ENCODE data around the gene CACNA1G.

Gene CACNA1G

GRCh38 chr17:50575581-50576210 lies 15.2 kb downstream of the CACNA1G start:
- Histone ChIP-seq H3K27ac (ENCODE audit: low read depth, low read length) (no peak overlapping the region), H3K9me3 (ENCODE audit: control insufficient read depth in 1 of 2, low read length in 2 of 2) (no peaks in the 10 kb centered on the region), H3K36me3 (ENCODE audit: control insufficient read depth in 1 of 2, insufficient read depth in 2 of 2, low read length in 2 of 2) (no peaks in the 10 kb centered on the region), H3K4me3 (ENCODE audit: low read depth in 1 of 2, low read length in 2 of 2) (no peak overlapping the region), H3K27me3 (ENCODE audit: control insufficient read depth in 1 of 2, insufficient read depth in 2 of 2, low read length in 2 of 2) (peaks cover 0 to 12% of the 10 kb centered on the region in 2 donors), H3K9ac (ENCODE audit: low read depth in 1 of 2, low read length in 2 of 2) (no peak overlapping the region), H3K4me1 (ENCODE audit: control insufficient read depth in 1 of 2, insufficient read depth in 2 of 2, low read length in 2 of 2) (no peaks in the 10 kb centered on the region)

DNA sequence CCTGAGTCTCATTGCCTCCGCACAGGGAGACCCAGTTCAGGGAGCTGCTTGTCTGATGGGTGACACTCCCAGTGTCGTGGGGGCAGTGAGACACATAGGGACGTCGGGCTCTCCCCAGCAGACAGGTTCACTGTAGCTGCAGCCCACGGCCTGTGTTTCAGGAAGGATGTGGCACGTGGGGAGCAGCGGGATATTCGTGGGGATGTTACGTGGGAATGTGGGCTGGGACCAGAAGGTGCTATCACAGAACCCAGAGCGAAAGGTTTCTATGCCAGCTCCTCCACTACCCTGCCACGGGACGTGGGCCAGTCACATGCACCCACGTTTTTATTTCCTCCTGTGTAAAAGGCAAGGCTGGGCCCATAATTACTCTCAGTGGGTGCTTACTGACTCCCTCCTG lies 16.3 kb downstream of the CACNA1G start:
- Histone ChIP-seq H3K4me3 (ENCODE audit: low read depth in 1 of 2, low read length in 2 of 2) (no peak overlapping the region), H3K9me3 (ENCODE audit: control insufficient read depth in 1 of 2, low read length in 2 of 2) (no peaks in the 10 kb centered on the region), H3K9ac (ENCODE audit: low read depth in 1 of 2, low read length in 2 of 2) (no peak overlapping the region), H3K36me3 (ENCODE audit: control insufficient read depth in 1 of 2, insufficient read depth in 2 of 2, low read length in 2 of 2) (no peaks in the 10 kb centered on the region), H3K27me3 (ENCODE audit: control insufficient read depth in 1 of 2, insufficient read depth in 2 of 2, low read length in 2 of 2) (peaks cover 0 to 12% of the 10 kb centered on the region in 2 donors), H3K4me1 (ENCODE audit: control insufficient read depth in 1 of 2, insufficient read depth in 2 of 2, low read length in 2 of 2) (no peaks in the 10 kb centered on the region), H3K27ac (ENCODE audit: low read depth, low read length) (no peak overlapping the region)

- H3K4me3 ChIP-seq (ENCODE audit: low read depth in 1 of 2, low read length in 2 of 2) = no peak overlapping the region
- no peaks in the 10 kb centered on the region for H3K9me3 ChIP-seq (ENCODE audit: control insufficient read depth in 1 of 2, low read length in 2 of 2)
- no peak overlapping the region for H3K27ac ChIP-seq (ENCODE audit: low read depth, low read length)
- no peaks in the 10 kb centered on the region for H3K4me1 ChIP-seq (ENCODE audit: control insufficient read depth in 1 of 2, insufficient read depth in 2 of 2, low read length in 2 of 2)
- peaks cover 0 to 12% of the 10 kb centered on the region in 2 donors for H3K27me3 ChIP-seq (ENCODE audit: control insufficient read depth in 1 of 2, insufficient read depth in 2 of 2, low read length in 2 of 2)
- no peaks in the 10 kb centered on the region for H3K36me3 ChIP-seq (ENCODE audit: control insufficient read depth in 1 of 2, insufficient read depth in 2 of 2, low read length in 2 of 2)
- H3K9ac ChIP-seq (ENCODE audit: low read depth in 1 of 2, low read length in 2 of 2) = no peak overlapping the region
These were observed 17.0 kb downstream of the CACNA1G start for GRCh38 chr17:50577451-50577954.

DNA sequence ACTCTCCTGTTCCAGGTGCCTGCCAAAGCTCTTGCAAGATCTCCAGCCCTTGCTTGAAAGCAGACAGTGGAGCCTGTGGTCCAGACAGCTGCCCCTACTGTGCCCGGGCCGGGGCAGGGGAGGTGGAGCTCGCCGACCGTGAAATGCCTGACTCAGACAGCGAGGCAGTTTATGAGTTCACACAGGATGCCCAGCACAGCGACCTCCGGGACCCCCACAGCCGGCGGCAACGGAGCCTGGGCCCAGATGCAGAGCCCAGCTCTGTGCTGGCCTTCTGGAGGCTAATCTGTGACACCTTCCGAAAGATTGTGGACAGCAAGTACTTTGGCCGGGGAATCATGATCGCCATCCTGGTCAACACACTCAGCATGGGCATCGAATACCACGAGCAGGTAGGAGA lies 17.7 kb downstream of the CACNA1G start:
- Histone ChIP-seq H3K9ac (ENCODE audit: low read depth in 1 of 2, low read length in 2 of 2) (no peak overlapping the region), H3K36me3 (ENCODE audit: control insufficient read depth in 1 of 2, insufficient read depth in 2 of 2, low read length in 2 of 2) (no peaks in the 10 kb centered on the region), H3K4me1 (ENCODE audit: control insufficient read depth in 1 of 2, insufficient read depth in 2 of 2, low read length in 2 of 2) (no peaks in the 10 kb centered on the region), H3K27me3 (ENCODE audit: control insufficient read depth in 1 of 2, insufficient read depth in 2 of 2, low read length in 2 of 2) (peaks cover 0 to 12% of the 10 kb centered on the region in 2 donors), H3K27ac (ENCODE audit: low read depth, low read length) (no peak overlapping the region), H3K4me3 (ENCODE audit: low read depth in 1 of 2, low read length in 2 of 2) (no peak overlapping the region), H3K9me3 (ENCODE audit: control insufficient read depth in 1 of 2, low read length in 2 of 2) (no peaks in the 10 kb centered on the region)

DNA sequence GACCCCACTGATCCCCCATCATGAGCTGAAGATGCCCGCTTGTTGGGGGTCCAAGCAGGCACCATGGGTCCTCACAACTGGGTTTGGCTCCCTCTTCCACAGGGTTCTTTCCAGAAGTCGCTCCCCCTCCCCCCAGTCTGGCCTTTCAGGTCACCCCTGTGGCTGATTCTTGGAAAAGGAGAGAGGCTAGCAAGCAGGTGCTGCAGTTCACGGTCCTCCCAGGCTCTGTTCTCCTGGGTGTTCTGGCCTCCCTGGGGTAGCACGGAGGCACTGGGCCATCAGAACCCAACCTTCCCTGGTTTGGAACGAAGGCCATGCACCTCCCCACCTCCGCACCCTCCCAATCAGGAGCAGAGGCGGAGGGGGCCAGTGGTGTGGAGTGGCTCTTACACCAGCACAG lies 18.9 kb downstream of the CACNA1G start:
- no peak overlapping the region for H3K4me3 ChIP-seq (ENCODE audit: low read depth in 1 of 2, low read length in 2 of 2)
- peaks cover 0 to 12% of the 10 kb centered on the region in 2 donors for H3K27me3 ChIP-seq (ENCODE audit: control insufficient read depth in 1 of 2, insufficient read depth in 2 of 2, low read length in 2 of 2)
- no peaks in the 10 kb centered on the region for H3K4me1 ChIP-seq (ENCODE audit: control insufficient read depth in 1 of 2, insufficient read depth in 2 of 2, low read length in 2 of 2)
- H3K36me3 ChIP-seq (ENCODE audit: control insufficient read depth in 1 of 2, insufficient read depth in 2 of 2, low read length in 2 of 2) = no peaks in the 10 kb centered on the region
- no peak overlapping the region for H3K9ac ChIP-seq (ENCODE audit: low read depth in 1 of 2, low read length in 2 of 2)
- no peaks in the 10 kb centered on the region for H3K9me3 ChIP-seq (ENCODE audit: control insufficient read depth in 1 of 2, low read length in 2 of 2)
- no peak overlapping the region for H3K27ac ChIP-seq (ENCODE audit: low read depth, low read length)

DNA sequence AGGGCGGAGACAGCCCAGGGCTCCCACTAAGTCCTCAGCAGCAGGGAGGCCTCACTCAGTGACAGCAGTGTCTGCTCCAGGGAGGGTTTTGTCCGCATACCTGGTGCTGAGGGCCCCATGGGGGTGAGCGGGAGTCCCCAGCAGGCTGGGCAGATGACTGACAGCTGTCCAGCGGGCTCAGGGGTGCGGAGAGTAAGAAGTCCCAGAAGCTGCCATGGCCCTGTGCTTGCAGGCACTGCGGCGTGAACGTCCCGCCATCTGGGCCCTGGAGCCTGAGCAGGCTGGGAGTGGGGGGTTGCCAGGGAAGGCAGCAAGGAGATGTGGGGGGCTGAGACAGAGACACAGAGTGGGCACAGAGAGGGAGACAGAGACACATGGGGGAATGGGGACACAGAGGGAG lies 20.1 kb downstream of the CACNA1G start:
- no peak overlapping the region for H3K9ac ChIP-seq (ENCODE audit: low read depth in 1 of 2, low read length in 2 of 2)
- peaks cover 0 to 12% of the 10 kb centered on the region in 2 donors for H3K27me3 ChIP-seq (ENCODE audit: control insufficient read depth in 1 of 2, insufficient read depth in 2 of 2, low read length in 2 of 2)
- H3K27ac ChIP-seq (ENCODE audit: low read depth, low read length) = no peak overlapping the region
- H3K36me3 ChIP-seq (ENCODE audit: control insufficient read depth in 1 of 2, insufficient read depth in 2 of 2, low read length in 2 of 2) = no peaks in the 10 kb centered on the region
- H3K9me3 ChIP-seq (ENCODE audit: control insufficient read depth in 1 of 2, low read length in 2 of 2) = no peaks in the 10 kb centered on the region
- no peaks in the 10 kb centered on the region for H3K4me1 ChIP-seq (ENCODE audit: control insufficient read depth in 1 of 2, insufficient read depth in 2 of 2, low read length in 2 of 2)
- H3K4me3 ChIP-seq (ENCODE audit: low read depth in 1 of 2, low read length in 2 of 2) = no peak overlapping the region

- Histone ChIP-seq H3K36me3 (ENCODE audit: control insufficient read depth in 1 of 2, insufficient read depth in 2 of 2, low read length in 2 of 2) (no peaks in the 10 kb centered on the region), H3K27me3 (ENCODE audit: control insufficient read depth in 1 of 2, insufficient read depth in 2 of 2, low read length in 2 of 2) (peaks cover 0 to 12% of the 10 kb centered on the region in 2 donors), H3K9ac (ENCODE audit: low read depth in 1 of 2, low read length in 2 of 2) (no peak overlapping the region), H3K9me3 (ENCODE audit: control insufficient read depth in 1 of 2, low read length in 2 of 2) (no peaks in the 10 kb centered on the region), H3K27ac (ENCODE audit: low read depth, low read length) (no peak overlapping the region), H3K4me1 (ENCODE audit: control insufficient read depth in 1 of 2, insufficient read depth in 2 of 2, low read length in 2 of 2) (no peaks in the 10 kb centered on the region), H3K4me3 (ENCODE audit: low read depth in 1 of 2, low read length in 2 of 2) (no peak overlapping the region)
These were observed 20.8 kb downstream of the CACNA1G start for GRCh38 chr17:50581316-50581715.

- Histone ChIP-seq H3K4me1 (ENCODE audit: control insufficient read depth in 1 of 2, insufficient read depth in 2 of 2, low read length in 2 of 2) (no peaks in the 10 kb centered on the region), H3K36me3 (ENCODE audit: control insufficient read depth in 1 of 2, insufficient read depth in 2 of 2, low read length in 2 of 2) (no peaks in the 10 kb centered on the region), H3K27ac (ENCODE audit: low read depth, low read length) (no peak overlapping the region), H3K9me3 (ENCODE audit: control insufficient read depth in 1 of 2, low read length in 2 of 2) (no peaks in the 10 kb centered on the region), H3K27me3 (ENCODE audit: control insufficient read depth in 1 of 2, insufficient read depth in 2 of 2, low read length in 2 of 2) (peaks cover 0 to 7% of the 10 kb centered on the region in 2 donors), H3K9ac (ENCODE audit: low read depth in 1 of 2, low read length in 2 of 2) (no peak overlapping the region), H3K4me3 (ENCODE audit: low read depth in 1 of 2, low read length in 2 of 2) (no peak overlapping the region)
These were observed 22.2 kb downstream of the CACNA1G start for GRCh38 chr17:50582741-50583140.

DNA sequence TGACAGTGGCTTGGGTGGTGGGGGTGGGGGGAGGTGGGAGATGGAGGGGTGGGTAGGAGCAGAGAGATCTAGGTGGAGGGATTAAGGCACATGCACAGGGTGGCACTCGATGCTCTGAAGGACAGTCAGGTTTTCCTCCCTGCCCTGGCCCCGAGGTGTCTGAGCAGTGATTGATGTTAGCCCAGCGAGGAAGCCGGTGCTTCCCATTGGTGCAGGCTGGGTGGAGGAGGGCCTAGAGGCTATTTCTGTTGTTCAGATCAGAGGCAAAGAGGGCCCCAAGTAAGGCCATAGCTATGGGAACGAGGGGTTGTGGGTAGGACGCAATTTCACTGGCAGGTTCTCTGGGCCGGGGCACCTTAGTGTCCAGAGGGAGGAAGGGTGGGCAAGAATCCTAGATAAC lies 23.1 kb downstream of the CACNA1G start:
- Histone ChIP-seq H3K9me3 (ENCODE audit: control insufficient read depth in 1 of 2, low read length in 2 of 2) (no peaks in the 10 kb centered on the region), H3K9ac (ENCODE audit: low read depth in 1 of 2, low read length in 2 of 2) (no peak overlapping the region), H3K4me3 (ENCODE audit: low read depth in 1 of 2, low read length in 2 of 2) (no peak overlapping the region), H3K36me3 (ENCODE audit: control insufficient read depth in 1 of 2, insufficient read depth in 2 of 2, low read length in 2 of 2) (no peaks in the 10 kb centered on the region), H3K4me1 (ENCODE audit: control insufficient read depth in 1 of 2, insufficient read depth in 2 of 2, low read length in 2 of 2) (peaks cover 0 to 1% of the 10 kb centered on the region in 2 donors), H3K27me3 (ENCODE audit: control insufficient read depth in 1 of 2, insufficient read depth in 2 of 2, low read length in 2 of 2) (peaks cover 0 to 5% of the 10 kb centered on the region in 2 donors), H3K27ac (ENCODE audit: low read depth, low read length) (no peak overlapping the region)

DNA sequence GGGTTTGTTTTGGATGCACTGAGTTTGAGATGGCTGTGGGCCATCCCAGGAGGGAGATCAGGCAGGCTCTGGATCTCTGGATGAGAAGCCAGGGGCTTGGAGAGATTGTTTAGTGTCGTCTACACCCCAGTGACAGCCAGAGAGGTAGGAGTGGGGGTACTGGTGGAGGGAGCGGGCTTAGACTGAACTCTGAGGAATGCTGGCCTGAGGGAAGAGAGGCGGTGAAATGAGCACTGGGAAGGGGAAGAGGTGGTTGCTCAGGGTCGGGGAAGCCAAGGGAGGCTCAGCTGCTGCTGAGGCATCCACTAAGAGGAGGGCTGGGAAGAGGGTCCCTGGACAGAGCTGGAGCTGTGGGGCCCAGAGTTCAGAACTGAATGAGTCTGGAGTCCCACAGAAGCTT lies 23.6 kb downstream of the CACNA1G start:
- no peak overlapping the region for H3K27ac ChIP-seq (ENCODE audit: low read depth, low read length)

More for the DNA sequence above, 23.6 kb downstream of the CACNA1G start:
- Histone ChIP-seq H3K27me3 (ENCODE audit: control insufficient read depth in 1 of 2, insufficient read depth in 2 of 2, low read length in 2 of 2) (peaks cover 0 to 2% of the 10 kb centered on the region in 2 donors), H3K4me1 (ENCODE audit: control insufficient read depth in 1 of 2, insufficient read depth in 2 of 2, low read length in 2 of 2) (peaks cover 0 to 6% of the 10 kb centered on the region in 2 donors), H3K9me3 (ENCODE audit: control insufficient read depth in 1 of 2, low read length in 2 of 2) (no peaks in the 10 kb centered on the region), H3K9ac (ENCODE audit: low read depth in 1 of 2, low read length in 2 of 2) (no peak overlapping the region), H3K4me3 (ENCODE audit: low read depth in 1 of 2, low read length in 2 of 2) (no peak overlapping the region), H3K36me3 (ENCODE audit: control insufficient read depth in 1 of 2, insufficient read depth in 2 of 2, low read length in 2 of 2) (no peaks in the 10 kb centered on the region)

Data from duodenal mucosa (tissue), 2 donors.